Measurements from ENCODE around the gene PAOX.
"Not testable (repeated sequence)": the region's sequence is repeated elsewhere in the genome, so short reads cannot be mapped to it uniquely, and the experiment has no call there.

The PAOX gene

GRCh38 chr10:133385214-133385613 lies 6.2 kb downstream of the PAOX start:
- no peak for DNase-seq (ENCODE audit: low read depth)

GRCh38 chr10:133386951-133387350 lies 7.9 kb downstream of the PAOX start:
- not testable (repeated sequence) for DNase-seq (ENCODE audit: low read depth)

- no peak for DNase-seq (ENCODE audit: low read depth)
These were observed 9.3 kb downstream of the PAOX start for GRCh38 chr10:133388236-133388972.

- no peak for DNase-seq (ENCODE audit: low read depth)
These were observed 10.1 kb downstream of the PAOX start for GRCh38 chr10:133388973-133389818.

GRCh38 chr10:133390597-133391248 lies 11.7 kb downstream of the PAOX start:
- no peak for DNase-seq (ENCODE audit: low read depth)

GRCh38 chr10:133391249-133391635 lies 12.2 kb downstream of the PAOX start:
- DNase-seq (ENCODE audit: low read depth), result no peak

GRCh38 chr10:133391761-133392518 lies 12.9 kb downstream of the PAOX start:
- no peak for DNase-seq (ENCODE audit: low read depth)

- no peak for DNase-seq (ENCODE audit: low read depth)
These were observed 14.5 kb downstream of the PAOX start for GRCh38 chr10:133393401-133394063.

- DNase-seq (ENCODE audit: low read depth), result peak; percentile 90
These were observed 15.1 kb downstream of the PAOX start, which contains the start of gene MTG1 for GRCh38 chr10:133394064-133394663. Gene MTG1 (plus strand): TSS chr10:133394157. CDS start chr10:133394221, 64 bp downstream.

- DNase-seq (ENCODE audit: low read depth), result no peak
These were observed 15.7 kb downstream of the PAOX start for GRCh38 chr10:133394801-133395221.

GRCh38 chr10:133396035-133396624 lies 17.1 kb downstream of the PAOX start:
- DNase-seq (ENCODE audit: low read depth), result no peak

- DNase-seq (ENCODE audit: low read depth), result peak; percentile 82
These were observed 18.9 kb downstream of the PAOX start for GRCh38 chr10:133397938-133398337.

- DNase-seq (ENCODE audit: low read depth), result no peak
These were observed 20.1 kb downstream of the PAOX start for GRCh38 chr10:133399123-133399601.

GRCh38 chr10:133400624-133401424 lies 21.8 kb downstream of the PAOX start:
- no peak for DNase-seq (ENCODE audit: low read depth)

GRCh38 chr10:133401500-133401899 lies 22.4 kb downstream of the PAOX start:
- no peak for DNase-seq (ENCODE audit: low read depth)

- no peak for DNase-seq (ENCODE audit: low read depth)
These were observed 23.1 kb downstream of the PAOX start for GRCh38 chr10:133401981-133402725.

GRCh38 chr10:133403359-133403758 lies 24.3 kb downstream of the PAOX start:
- no peak for DNase-seq (ENCODE audit: low read depth)

GRCh38 chr10:133403784-133404183 lies 24.7 kb downstream of the PAOX start:
- DNase-seq (ENCODE audit: low read depth), result no peak

GRCh38 chr10:133405272-133405671 lies 26.2 kb downstream of the PAOX start:
- peak; percentile 28 for DNase-seq (ENCODE audit: low read depth)

Measured in iris pigment epithelial cell (primary cell).